ENCODE results near the gene CTU2.

The CTU2 gene

DNA sequence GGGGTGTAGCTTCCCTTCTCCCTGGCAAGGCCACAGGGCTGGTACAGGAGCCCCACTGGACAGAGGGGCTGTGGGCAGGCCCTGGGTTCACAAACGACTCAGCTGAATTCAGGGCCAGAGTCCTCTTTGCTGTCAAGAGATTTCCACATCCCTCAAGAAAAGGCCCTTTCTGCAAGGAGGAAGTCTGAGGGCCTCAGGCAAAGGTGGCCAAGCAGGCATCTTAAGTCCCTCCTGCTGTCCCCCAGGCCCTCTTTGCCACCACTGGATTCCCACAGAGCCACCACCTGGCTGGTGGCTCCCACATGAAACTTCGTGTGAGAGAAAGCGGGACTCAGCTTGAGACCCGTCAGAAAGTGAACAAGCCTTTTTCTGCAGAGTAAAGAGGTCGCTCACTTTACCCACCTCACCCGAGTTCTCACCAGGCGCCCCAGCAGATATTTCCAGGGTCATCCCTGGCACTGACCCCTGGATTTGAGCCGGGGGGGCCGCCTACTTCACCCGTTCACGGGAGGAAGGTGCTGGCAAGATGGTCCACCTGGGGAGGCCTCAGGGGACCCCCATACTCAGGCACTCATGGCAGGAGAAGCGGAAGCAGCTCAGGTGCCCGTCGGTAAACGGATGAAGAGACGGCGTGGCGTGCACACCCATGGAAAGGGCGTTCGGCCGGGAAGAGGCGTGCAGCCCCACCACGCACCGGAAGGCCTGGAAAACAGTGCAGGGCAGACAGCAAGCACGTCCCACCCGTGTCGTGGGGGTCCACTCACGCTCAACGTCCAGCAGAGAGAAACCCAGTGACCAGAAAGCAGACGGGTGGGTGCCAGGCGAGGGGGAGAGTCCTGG lies 3.7 kb upstream of the CTU2 start:
- TF ChIP-seq ZNF707 (tag by site-specific recombination; IDR thresholded peaks at IDR 0.05) (no peak), ZNF654 (tag by site-specific recombination; IDR thresholded peaks at IDR 0.05; ENCODE audit: low read depth) (no peak), ZBTB20 (tag by site-specific recombination; IDR thresholded peaks at IDR 0.05) (no peak), GLIS1 (tag by site-specific recombination; IDR thresholded peaks at IDR 0.05) (no peak), ZNF596 (tag by site-specific recombination; IDR thresholded peaks at IDR 0.05) (no peak), ZEB2 (tag by site-specific recombination; IDR thresholded peaks at IDR 0.05) (no peak), RBAK (tag by site-specific recombination; IDR thresholded peaks at IDR 0.05) (no peak), EGR2 (tag by site-specific recombination; IDR thresholded peaks at IDR 0.05; ENCODE audit: low read depth) (no peak), ZNF23 (tag by site-specific recombination; IDR thresholded peaks at IDR 0.05; ENCODE audit: borderline replicate concordance) (no peak), ZNF664 (tag by site-specific recombination; IDR thresholded peaks at IDR 0.05) (no peak), ZNF510 (tag by site-specific recombination; IDR thresholded peaks at IDR 0.05; ENCODE audit: insufficient replicate concordance) (no peak)
- TF ChIP-seq, protein P1, sequence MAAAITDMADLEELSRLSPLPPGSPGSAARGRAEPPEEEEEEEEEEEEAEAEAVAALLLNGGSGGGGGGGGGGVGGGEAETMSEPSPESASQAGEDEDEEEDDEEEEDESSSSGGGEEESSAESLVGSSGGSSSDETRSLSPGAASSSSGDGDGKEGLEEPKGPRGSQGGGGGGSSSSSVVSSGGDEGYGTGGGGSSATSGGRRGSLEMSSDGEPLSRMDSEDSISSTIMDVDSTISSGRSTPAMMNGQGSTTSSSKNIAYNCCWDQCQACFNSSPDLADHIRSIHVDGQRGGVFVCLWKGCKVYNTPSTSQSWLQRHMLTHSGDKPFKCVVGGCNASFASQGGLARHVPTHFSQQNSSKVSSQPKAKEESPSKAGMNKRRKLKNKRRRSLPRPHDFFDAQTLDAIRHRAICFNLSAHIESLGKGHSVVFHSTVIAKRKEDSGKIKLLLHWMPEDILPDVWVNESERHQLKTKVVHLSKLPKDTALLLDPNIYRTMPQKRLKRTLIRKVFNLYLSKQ (tag by site-specific recombination; IDR thresholded peaks at IDR 0.05; ENCODE audit: borderline replicate concordance): no peak
- TF ChIP-seq, protein P2, sequence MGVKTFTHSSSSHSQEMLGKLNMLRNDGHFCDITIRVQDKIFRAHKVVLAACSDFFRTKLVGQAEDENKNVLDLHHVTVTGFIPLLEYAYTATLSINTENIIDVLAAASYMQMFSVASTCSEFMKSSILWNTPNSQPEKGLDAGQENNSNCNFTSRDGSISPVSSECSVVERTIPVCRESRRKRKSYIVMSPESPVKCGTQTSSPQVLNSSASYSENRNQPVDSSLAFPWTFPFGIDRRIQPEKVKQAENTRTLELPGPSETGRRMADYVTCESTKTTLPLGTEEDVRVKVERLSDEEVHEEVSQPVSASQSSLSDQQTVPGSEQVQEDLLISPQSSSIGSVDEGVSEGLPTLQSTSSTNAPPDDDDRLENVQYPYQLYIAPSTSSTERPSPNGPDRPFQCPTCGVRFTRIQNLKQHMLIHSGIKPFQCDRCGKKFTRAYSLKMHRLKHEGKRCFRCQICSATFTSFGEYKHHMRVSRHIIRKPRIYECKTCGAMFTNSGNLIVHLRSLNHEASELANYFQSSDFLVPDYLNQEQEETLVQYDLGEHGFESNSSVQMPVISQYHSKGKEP (tag by site-specific recombination; IDR thresholded peaks at IDR 0.05): no peak
- TF ChIP-seq, protein P3, sequence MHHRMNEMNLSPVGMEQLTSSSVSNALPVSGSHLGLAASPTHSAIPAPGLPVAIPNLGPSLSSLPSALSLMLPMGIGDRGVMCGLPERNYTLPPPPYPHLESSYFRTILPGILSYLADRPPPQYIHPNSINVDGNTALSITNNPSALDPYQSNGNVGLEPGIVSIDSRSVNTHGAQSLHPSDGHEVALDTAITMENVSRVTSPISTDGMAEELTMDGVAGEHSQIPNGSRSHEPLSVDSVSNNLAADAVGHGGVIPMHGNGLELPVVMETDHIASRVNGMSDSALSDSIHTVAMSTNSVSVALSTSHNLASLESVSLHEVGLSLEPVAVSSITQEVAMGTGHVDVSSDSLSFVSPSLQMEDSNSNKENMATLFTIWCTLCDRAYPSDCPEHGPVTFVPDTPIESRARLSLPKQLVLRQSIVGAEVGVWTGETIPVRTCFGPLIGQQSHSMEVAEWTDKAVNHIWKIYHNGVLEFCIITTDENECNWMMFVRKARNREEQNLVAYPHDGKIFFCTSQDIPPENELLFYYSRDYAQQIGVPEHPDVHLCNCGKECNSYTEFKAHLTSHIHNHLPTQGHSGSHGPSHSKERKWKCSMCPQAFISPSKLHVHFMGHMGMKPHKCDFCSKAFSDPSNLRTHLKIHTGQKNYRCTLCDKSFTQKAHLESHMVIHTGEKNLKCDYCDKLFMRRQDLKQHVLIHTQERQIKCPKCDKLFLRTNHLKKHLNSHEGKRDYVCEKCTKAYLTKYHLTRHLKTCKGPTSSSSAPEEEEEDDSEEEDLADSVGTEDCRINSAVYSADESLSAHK (tag by site-specific recombination; IDR thresholded peaks at IDR 0.05): no peak
- TF ChIP-seq, protein P4, sequence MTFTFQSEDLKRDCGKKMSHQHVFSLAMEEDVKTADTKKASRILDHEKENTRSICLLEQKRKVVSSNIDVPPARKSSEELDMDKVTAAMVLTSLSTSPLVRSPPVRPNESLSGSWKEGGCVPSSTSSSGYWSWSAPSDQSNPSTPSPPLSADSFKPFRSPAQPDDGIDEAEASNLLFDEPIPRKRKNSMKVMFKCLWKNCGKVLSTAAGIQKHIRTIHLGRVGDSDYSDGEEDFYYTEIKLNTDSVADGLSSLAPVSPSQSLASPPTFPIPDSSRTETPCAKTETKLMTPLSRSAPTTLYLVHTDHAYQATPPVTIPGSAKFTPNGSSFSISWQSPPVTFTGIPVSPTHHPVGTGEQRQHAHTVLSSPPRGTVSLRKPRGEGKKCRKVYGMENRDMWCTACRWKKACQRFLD (tag by site-specific recombination; IDR thresholded peaks at IDR 0.05): no peak
- ChIA-PET CTCF (interaction anchor here (1.3 kb wide), 1 partner anchor 17 kb away, joined by 3 read pairs; no protein-coding TSS in a partner anchor), POLR2A (interaction anchor here (1.0 kb wide), 1 partner anchor 27 kb away, joined by 10 read pairs; no protein-coding TSS in a partner anchor)
- Histone ChIP-seq H3K4me3 (ENCODE audit: low read depth, low read length) (no peak overlapping the region), H3K27ac (ENCODE audit: extremely low read depth, low read depth, low read length) (no peak overlapping the region), H3K4me1 (ENCODE audit: control insufficient read depth, insufficient read depth, low read length) (no peaks in the 10 kb centered on the region), H3K36me3 (ENCODE audit: control insufficient read depth in 2 of 2, insufficient read depth in 1 of 2, low read length in 2 of 2) (peaks cover 0 to 38% of the 10 kb centered on the region in 2 experiments; a peak in 2 of 3 replicates), H3K9me3 (ENCODE audit: control insufficient read depth, insufficient read depth, low read depth, low read length) (no peaks in the 10 kb centered on the region)

All from HEK293 (cell line).